ENCODE measurements around the gene RERE.

DNA sequence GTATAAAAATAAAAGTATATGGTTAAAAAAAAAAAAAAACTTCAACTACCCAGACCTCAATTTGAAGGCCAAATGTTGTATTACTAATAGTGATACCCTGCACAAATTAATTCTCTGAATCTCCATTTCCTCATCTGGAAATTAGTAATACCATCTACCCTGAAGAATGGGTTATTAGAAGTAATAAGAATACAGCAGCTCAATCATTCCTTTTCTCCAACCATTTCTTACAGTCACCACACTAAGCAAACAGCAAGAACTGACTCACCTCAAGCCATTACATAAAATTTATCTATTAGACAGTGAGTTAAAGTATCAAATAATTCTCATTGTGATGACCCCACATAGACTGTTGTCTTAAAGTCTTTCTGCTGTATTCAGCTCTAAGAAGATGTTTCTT lies 39.6 kb downstream of the RERE start:
- TF ChIP-seq CTCF (conservative IDR thresholded peaks at IDR 0.05 in 1 of 2, IDR thresholded peaks at IDR 0.05 in 1 of 2; ENCODE audit: extremely low read depth in 1 of 2, insufficient read depth in 1 of 2, low read depth in 1 of 2, low read length in 2 of 2): no peak
- no peak for TF ChIP-seq EZH2 (IDR thresholded peaks at IDR 0.05; ENCODE audit: borderline replicate concordance, low read length)
